ENCODE results near the gene LPP.

DNA sequence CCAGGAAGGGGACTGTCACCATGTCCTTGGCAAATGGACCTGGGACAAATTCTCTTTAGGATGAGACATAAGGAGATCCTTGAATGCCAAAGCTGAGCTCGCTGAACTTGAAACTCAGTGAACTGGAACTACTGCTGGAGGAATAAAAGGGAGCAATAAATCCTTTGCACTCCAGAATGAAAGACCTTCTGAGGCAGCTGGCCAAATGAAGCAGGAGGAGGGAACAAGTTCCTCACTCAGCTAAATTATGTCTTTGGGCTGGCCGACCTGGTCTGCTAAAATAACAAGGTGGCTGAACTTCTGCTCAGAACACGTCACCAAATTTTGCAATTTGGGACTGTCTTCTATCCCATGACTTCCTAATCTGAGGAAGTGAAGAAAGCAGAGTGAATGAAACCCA is 314.7 kb downstream of the LPP start:
- TF ChIP-seq, protein P1, sequence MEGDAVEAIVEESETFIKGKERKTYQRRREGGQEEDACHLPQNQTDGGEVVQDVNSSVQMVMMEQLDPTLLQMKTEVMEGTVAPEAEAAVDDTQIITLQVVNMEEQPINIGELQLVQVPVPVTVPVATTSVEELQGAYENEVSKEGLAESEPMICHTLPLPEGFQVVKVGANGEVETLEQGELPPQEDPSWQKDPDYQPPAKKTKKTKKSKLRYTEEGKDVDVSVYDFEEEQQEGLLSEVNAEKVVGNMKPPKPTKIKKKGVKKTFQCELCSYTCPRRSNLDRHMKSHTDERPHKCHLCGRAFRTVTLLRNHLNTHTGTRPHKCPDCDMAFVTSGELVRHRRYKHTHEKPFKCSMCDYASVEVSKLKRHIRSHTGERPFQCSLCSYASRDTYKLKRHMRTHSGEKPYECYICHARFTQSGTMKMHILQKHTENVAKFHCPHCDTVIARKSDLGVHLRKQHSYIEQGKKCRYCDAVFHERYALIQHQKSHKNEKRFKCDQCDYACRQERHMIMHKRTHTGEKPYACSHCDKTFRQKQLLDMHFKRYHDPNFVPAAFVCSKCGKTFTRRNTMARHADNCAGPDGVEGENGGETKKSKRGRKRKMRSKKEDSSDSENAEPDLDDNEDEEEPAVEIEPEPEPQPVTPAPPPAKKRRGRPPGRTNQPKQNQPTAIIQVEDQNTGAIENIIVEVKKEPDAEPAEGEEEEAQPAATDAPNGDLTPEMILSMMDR (conservative IDR thresholded peaks at IDR 0.05; ENCODE audit: low read depth, low read length), result no peak
- TF ChIP-seq EZH2 (IDR thresholded peaks at IDR 0.05; ENCODE audit: low read length, unreplicated experiment), result no peak
- no peak for TF ChIP-seq EZH2phosphoT487 (IDR thresholded peaks at IDR 0.05; ENCODE audit: borderline replicate concordance, low read length)

Measured in PC-3 (cell line).